ENCODE results near the gene RPL31.

Gene RPL31

GRCh38 chr2:100998235-100998573 is 3.9 kb upstream of the RPL31 start:
- DNase-seq: no peak

GRCh38 chr2:100999995-101000394 is 2.1 kb upstream of the RPL31 start:
- no peak for DNase-seq

- DNase-seq: no peak
Observed at GRCh38 chr2:101002562-101003277, 631 bp downstream of the RPL31 start.

- no peak for DNase-seq
Observed at GRCh38 chr2:101003278-101003775, 1.2 kb downstream of the RPL31 start.

- DNase-seq: no peak
Observed at GRCh38 chr2:101004620-101005325, 2.7 kb downstream of the RPL31 start.

GRCh38 chr2:101006065-101006715 is 4.1 kb downstream of the RPL31 start:
- no peak for DNase-seq

- DNase-seq: no peak
Observed at GRCh38 chr2:101007415-101008345, 5.6 kb downstream of the RPL31 start.

GRCh38 chr2:101011152-101011551 is 9.1 kb downstream of the RPL31 start:
- DNase-seq: no peak

- DNase-seq: no peak
Observed at GRCh38 chr2:101012054-101012705, 10.1 kb downstream of the RPL31 start.

GRCh38 chr2:101012706-101013181 is 10.7 kb downstream of the RPL31 start:
- DNase-seq: no peak

GRCh38 chr2:101014264-101014857 is 12.3 kb downstream of the RPL31 start:
- DNase-seq: no peak

GRCh38 chr2:101017371-101017770 is 15.3 kb downstream of the RPL31 start:
- no peak for DNase-seq

- no peak for DNase-seq
Observed at GRCh38 chr2:101018934-101019333, 16.8 kb downstream of the RPL31 start.

GRCh38 chr2:101022221-101022620 is 20.1 kb downstream of the RPL31 start:
- no peak for DNase-seq

- DNase-seq: no peak
Observed at GRCh38 chr2:101023327-101024107, 21.4 kb downstream of the RPL31 start.

- DNase-seq: no peak
Observed at GRCh38 chr2:101025561-101025960, 23.5 kb downstream of the RPL31 start.

- no peak for DNase-seq
Observed at GRCh38 chr2:101026253-101026701, 24.2 kb downstream of the RPL31 start.

GRCh38 chr2:101026923-101027469 is 24.9 kb downstream of the RPL31 start:
- DNase-seq: no peak

GRCh38 chr2:101027852-101028251 is 25.8 kb downstream of the RPL31 start:
- no peak for DNase-seq

GRCh38 chr2:101030866-101031554 is 28.9 kb downstream of the RPL31 start:
- no peak for DNase-seq

Data from NCI-H524 treated with DMSO at 0.1 percent for 48 hours (cell line).